NCI-H1105 (cell line): ENCODE measurements around the gene TMED9.
"Not testable (repeated sequence)": the region's sequence is repeated elsewhere in the genome, so short reads cannot be mapped to it uniquely, and the experiment has no call there.

Experiments
- DNase-seq: peaks from one replicate; lab custom pipeline; 2025; lab: John Stamatoyannopoulos, UW

Gene TMED9

DNA sequence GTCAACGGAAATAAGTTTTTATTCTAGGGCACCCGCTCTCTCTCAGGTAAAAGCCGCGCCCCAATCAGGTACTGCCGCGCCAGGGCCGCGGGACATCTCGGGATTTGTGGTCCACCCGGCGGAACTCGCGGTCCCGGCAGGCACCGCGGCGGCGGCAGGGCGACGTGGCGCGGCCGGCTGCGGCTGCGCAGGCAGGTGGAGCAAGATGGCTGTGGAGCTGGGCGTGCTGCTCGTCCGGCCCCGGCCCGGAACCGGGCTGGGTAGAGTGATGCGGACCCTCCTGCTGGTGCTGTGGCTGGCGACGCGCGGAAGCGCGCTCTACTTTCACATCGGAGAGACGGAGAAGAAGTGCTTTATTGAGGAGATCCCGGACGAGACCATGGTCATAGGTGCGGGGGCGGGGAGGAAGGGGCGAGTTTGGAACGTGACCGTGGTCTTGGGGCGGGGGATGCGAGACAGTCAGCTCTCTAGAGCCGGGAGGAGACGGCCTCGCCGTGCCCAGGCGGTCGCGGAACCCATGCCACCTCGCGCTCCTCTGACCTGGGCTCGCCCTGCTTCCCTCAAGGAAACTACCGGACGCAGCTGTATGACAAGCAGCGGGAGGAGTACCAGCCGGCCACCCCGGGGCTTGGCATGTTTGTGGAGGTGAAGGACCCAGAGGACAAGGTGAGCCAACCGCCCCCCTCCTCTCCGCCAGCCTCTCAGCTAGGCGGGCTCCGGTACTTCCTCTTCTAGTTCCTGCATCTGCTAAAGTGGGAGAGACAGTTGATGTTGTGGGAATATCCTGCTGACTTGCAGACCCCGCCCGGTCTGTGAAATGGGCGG lies at the start of gene TMED9:
TMED9 (plus strand) TSS at position 194 of the 825 bp plus-strand sequence; CDS start at position 206, 12 bp downstream.
- peak; percentile 55 for DNase-seq

DNA sequence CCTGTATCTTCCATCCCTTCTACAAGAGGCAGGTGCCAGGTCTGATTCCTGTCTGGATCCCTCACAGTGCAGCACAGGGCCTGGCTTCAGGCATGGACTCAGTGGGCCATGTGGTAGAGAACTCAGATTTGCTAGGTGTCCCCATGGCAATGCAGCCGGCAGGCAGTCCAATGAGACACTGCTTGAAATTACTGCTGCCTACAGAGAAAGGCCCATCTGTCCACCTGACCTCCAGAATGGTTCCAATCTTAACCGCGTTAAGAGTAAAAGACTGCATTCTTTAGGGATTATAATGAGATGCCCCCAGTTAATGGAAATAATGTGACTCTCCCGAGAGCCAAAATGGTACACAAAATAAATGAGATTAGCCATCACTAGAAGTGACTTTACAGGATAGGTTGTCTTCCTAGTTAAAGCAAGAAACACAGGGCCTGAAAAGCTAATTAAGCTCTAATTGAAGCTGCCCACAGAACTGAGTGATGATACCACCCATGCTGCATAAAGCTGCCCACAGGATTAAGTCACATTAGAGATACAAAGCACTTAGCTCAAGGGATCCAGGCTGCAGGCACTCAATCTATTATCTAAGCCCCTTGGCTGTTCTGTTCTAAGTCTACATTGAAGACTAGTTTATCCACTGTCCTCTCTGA lies 49.1 kb upstream of the TMED9 start:
- DNase-seq = no peak

GRCh38 chr5:177545487-177546257 lies 46.3 kb upstream of the TMED9 start:
- DNase-seq = no peak

- DNase-seq = no peak
Observed at GRCh38 chr5:177546258-177546741, 45.7 kb upstream of the TMED9 start.

GRCh38 chr5:177547736-177548135 lies 44.3 kb upstream of the TMED9 start:
- DNase-seq = no peak

DNA sequence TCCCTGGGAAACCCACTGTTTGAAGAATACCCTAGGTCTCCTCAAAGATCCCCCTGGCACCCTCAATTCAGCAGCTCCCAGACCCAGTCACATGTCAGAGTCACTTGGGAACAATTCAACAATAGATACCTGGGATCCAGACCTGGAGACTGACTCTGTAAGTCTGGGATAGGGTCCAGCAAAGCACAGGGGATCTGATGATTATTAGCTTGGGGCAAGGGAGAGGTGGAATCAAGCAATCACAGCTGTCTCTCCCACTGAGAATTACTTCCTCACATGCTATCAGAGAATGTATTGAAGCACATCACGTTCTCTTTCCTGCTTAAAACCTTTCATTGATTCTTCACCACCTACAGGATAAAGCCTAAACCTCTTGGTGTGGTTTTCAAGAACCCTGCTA lies 43.5 kb upstream of the TMED9 start:
- no peak for DNase-seq

DNA sequence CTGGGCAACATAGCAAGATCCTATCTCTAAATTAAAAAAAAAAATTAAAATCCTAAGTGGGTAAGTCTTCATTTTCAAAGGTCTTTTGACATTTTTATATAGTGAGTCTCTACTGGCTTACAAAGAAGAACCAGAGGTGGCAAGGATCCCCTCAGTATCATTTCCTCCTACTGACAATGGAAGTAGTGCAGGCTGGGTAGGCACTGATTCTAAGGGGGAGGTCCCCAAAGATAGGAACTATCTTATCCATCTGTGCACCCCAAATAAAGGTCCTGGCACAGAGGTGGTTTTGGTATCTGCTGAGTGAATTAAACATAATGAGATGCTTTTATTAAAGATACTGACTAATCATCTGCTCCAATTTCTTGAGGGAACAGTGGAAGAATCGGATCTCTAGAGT lies 41.9 kb upstream of the TMED9 start:
- DNase-seq = no peak

GRCh38 chr5:177552839-177553455 lies 39.1 kb upstream of the TMED9 start:
- DNase-seq = no peak

GRCh38 chr5:177553671-177554429 lies 38.2 kb upstream of the TMED9 start:
- DNase-seq = no peak

- DNase-seq = peak; percentile 84
Observed at GRCh38 chr5:177554474-177555111, 37.4 kb upstream of the TMED9 start, which contains the start of gene FAM193B. FAM193B (minus strand) TSS chr5:177554563; CDS start chr5:177554458, 105 bp downstream.

- no peak for DNase-seq
Observed at GRCh38 chr5:177555228-177555627, 36.8 kb upstream of the TMED9 start.

DNA sequence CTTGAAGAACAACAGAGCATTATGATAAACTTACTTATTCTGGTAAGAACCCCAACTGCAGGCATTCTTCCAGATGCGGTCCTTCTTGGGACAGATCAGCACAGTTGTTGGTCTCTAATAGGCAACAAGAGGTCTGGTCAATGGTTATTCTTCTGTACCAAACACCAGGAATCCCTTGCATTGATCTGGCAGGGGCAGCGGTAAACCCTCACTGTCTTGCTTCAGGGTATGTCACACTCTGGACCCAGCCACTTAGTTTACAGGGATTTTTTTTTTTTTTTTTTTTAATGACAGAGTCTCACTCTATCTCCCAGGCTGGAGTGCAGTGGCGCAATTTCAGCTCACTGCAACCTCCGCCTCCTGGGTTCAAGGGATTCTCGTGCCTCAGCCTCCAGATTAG lies 36.3 kb upstream of the TMED9 start:
- no peak for DNase-seq

GRCh38 chr5:177557041-177557647 lies 34.9 kb upstream of the TMED9 start:
- no peak for DNase-seq

DNA sequence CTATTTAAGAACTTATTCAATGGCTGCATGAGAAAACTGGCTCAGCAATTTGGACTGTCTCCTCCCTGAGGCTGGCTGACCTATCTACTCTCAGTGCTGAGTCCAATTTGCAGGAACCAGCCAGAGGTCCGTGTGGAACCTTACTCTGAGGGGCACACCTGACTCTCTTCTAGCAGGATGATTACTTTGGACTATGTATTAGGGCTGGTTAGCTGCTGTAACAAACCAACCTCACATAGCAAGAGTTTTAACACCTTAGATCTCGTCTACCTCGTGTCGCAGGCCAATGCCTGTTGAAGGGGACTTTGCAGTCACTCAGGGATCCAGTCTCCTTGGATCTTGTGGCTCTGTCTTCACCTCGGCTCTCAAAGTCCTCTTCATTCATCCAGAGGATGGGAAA lies 34.2 kb upstream of the TMED9 start:
- no peak for DNase-seq

DNA sequence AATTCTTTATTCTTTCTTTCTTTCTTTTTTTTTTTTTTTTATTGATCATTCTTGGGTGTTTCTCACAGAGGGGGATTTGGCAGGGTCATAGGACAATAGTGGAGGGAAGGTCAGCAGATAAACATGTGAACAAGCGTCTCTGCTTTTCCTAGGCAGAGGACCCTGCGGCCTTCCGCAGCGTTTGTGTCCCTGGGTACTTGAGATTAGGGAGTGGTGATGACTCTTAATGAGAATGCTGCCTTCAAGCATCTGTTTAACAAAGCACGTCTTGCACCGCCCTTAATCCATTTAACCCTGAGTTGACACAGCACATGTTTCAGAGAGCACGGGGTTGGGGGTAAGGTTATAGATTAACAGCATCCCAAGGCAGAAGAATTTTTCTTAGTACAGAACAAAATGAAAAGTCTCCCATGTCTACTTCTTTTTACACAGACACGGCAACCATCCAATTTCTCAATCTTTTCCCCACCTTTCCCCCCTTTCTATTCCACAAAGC lies 32.5 kb upstream of the TMED9 start:
- not testable (repeated sequence) for DNase-seq

DNA sequence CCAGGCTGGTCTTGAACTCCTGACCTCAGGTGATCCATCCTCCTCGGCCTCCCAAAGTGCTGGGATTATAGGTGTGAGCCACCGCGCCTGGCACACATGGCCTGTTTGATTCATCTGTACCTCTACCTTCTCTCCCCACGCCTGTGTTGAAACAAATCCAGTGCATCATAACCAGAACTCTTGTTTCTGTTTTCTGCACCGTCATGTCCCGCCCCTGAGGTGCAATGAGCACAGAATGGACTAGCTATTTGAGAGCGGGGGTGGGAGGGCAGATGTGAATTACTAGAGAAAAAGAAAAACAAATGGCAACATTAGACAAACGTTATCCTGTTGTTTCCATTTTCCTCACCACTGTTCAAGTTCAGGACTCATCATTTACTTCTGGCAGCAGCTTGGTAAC lies 27.0 kb upstream of the TMED9 start:
- no peak for DNase-seq

- no peak for DNase-seq
Observed at GRCh38 chr5:177568326-177568725, 23.7 kb upstream of the TMED9 start.

DNA sequence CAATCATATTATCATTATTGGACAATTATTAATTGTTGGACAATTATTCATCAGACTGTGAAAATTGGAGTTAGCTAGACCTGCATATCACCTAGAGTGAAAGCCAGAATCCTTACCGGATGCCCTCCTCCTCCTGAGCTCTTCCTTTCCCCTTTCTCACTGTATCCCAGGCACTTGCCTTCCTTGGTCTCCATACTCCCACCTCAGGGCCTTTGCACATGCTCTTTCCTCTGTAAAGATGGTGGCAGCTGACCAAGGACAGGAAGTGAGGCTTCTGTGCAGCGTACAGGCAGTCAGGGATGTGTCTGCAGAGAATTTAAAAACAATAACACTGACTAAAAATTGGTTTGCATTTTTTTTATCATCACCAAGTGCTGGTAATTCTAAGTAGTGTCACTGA lies 22.1 kb upstream of the TMED9 start:
- no peak for DNase-seq

DNA sequence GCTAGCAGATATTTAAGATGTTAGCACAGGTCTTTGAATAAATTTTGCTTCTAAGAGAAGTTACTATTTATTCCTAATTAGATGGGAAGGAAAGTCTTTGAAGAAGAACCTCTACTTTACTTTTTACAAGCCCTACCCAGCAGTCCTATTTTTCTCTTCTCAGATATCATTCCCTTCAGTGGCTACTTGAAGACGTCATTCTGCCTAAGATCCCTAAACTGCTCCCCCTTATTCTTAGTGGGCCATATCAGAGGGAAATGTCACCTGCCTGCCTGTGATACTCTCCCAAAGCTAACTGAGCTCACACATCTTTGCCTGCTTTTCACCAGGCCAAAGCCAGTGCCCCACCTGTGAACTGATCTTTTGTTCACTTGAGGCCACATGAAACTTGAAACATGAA lies 16.5 kb upstream of the TMED9 start:
- no peak for DNase-seq

DNA sequence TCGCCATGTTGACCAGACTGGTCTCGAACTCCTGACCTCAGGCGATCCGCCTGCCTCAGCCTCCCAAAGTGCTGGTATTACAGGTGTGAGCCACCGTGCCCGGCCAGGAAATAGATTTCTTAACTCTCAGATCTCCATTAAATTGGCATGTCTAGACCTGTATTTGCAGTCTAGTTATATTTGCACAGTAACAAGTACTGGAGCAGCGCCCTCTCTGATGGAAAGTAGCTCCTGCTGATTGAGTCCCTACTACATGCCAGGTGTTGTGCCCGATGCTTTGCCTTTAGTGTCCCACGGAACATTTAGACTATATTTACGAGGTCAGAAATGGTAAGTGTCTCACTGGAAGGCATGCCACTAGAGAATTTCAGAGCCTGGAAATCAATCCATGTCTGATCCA lies 15.8 kb upstream of the TMED9 start:
- DNase-seq = no peak
